Central memory CD4-positive, alpha-beta T cell (primary cell): ENCODE results near the gene PCCB.
"Not testable (repeated sequence)": the region's sequence is repeated elsewhere in the genome, so short reads cannot be mapped to it uniquely, and the experiment has no call there.

Experiments used
- DNase-seq: peaks from one replicate; pipeline ENCODE4 v3.0.0; 2022
- total RNA-seq, 3 experiments: gene quantifications; one replicate each; lab custom pipeline; 2026; lab: John Stamatoyannopoulos, UW

PCCB gene
- total RNA-seq: 17.7 to 40.7 (median 21.7) reads per million in 3 experiments

GRCh38 chr3:136250059-136250902, at the start of gene PCCB:
Gene PCCB (plus strand): TSS chr3:136250340. CDS start chr3:136250376, 36 bp downstream.
- DNase-seq: peak; percentile 92

DNA sequence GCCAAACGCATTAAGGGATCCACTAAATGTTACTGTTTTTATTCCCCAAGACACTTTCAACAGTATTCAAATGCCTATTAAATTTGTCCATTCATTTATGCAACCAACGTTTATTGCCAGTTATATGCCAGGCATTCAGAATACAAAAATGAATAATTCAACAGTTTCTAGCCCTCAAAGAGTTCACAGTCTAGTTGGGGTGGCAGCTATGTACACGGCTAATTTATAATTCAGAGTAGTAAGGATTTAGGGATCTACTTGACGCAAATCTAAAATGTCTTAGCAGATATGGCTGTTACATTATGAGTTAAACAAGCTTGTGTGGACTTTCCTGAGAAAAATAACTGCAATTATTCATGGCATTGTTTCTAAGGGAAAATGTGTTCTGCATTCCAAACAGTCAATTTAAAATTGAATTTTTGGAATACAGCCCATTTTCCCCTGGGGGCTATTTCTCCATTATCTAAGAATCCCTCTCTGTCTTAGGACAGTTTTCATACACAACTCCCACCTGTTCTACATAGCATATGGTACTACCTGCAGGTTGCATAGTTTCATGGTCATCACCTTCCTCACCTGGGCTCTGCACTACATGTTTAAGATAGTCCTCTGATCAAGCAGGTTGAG, 42.5 kb upstream of the PCCB start:
- DNase-seq: no peak

- no peak for DNase-seq
Measured at GRCh38 chr3:136209921-136210320, 40.2 kb upstream of the PCCB start.

- no peak for DNase-seq
Measured at GRCh38 chr3:136211547-136211946, 38.6 kb upstream of the PCCB start.

- DNase-seq: not testable (repeated sequence)
Measured at GRCh38 chr3:136222746-136223145, 27.4 kb upstream of the PCCB start.

DNA sequence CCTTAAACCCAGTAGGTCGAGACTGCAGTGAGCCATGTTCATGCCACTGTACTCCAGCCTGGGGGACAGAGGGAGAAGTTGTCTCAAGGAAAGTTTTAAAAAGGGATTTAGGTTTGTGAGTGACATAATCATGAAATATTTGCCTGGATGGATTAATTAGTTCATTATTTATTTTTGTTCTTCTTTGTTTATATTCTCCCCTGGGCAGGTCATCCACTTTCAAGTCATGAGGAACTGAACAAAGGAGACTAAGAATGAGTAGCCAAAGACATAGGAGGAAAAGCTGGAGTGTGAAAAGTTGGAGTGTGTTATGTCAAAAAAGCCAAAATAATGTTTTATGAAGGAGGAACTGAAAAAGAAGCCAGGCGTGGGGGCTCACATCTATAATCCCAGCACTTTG, 17.7 kb upstream of the PCCB start:
- DNase-seq: no peak

DNA sequence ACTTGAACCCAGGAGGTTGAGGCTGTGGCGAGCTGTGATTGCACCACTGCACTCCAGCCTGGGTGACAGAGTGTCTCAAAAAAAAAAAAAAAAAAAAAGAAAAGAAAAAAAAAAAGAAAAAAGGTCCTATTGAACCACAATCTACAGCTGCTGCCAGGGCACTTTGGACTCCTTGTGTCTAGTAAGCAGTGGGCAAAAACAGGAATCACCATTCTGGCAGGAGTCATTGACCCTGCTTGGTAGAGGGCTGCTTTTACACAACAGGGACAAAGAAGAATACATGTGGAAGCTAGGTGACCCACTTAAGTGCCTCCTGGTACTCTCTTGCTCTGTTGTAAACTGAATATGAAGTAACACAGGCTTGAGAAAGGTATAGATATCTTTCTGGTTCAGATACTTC, 14.6 kb upstream of the PCCB start:
- no peak for DNase-seq

DNA sequence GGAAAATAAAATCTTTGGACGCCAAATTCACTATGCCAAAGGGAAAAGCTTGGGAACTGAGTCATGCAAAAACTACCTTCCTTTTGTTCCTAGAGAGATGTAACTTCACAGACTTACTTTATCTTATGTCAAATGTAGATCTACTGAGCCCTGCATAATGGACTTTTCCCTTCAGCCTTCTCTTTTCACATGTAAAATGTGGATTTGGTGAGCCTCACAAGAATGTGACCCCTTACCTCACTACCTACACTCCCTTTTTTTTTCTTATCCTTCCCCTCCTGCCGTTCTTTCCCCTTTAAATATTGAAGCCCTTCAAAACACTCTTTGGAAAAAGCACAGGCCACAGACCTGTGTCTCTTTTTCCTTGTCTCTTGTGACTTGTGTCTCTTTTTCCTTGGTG, 14.0 kb upstream of the PCCB start:
- no peak for DNase-seq

GRCh38 chr3:136237103-136237502, 13.0 kb upstream of the PCCB start:
- no peak for DNase-seq

DNA sequence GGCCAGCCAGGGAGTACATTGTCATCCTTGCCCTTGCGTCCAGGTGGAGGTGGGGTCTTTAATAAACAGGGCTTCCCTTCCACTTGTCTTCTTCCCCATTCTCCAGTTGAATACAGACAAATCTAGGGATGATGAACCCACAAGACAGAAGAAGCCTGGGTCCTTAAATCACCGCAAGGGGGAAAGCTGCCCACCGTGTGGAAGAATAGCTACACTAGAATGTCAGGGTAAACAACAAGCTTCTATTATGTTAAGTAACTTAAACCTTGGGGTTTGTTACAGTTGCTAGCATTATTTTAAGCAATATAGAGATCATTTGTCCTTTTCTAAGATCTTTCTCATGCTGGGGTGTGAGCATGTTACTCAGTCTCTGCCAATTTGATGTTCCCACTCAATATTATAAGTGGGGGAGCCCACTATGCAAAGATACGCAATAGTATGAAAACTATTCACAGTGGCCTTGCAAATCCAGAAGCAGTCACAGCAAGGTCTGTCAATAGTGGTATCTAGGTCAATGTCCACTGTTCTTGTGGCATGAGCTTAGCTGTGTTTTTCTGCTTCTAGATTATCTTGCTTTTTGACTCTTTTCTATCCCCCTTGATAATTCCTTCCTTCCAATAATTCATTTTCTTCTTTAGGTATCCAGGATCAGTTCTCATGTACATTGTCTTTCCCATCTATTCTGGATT, 12.0 kb upstream of the PCCB start:
- DNase-seq: no peak

- DNase-seq: no peak
Measured at GRCh38 chr3:136239094-136239493, 11.0 kb upstream of the PCCB start.

GRCh38 chr3:136245691-136246090, 4.4 kb upstream of the PCCB start:
- no peak for DNase-seq

DNA sequence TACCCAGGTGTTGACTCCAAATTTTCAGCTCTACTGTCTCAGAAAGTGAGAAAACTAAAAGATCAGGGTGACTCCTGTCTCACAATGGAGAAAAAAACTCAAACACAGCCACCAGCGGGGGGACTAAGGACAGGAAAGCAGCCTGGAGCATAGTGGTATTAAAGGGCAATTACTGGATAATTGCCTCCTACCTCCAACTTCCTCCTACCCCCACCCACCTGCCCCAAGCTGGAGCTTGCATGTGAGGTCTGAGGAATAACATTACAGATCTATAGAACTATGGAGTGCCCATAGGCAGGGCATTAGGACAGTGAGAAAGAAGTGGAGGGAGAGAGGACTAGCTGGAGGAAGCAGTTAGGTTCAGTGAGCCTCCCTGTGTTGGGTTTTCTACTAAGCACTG, 2.7 kb upstream of the PCCB start:
- no peak for DNase-seq

GRCh38 chr3:136247855-136248590, 2.1 kb upstream of the PCCB start:
- no peak for DNase-seq

GRCh38 chr3:136249091-136249490, 1.0 kb upstream of the PCCB start:
- DNase-seq: no peak

DNA sequence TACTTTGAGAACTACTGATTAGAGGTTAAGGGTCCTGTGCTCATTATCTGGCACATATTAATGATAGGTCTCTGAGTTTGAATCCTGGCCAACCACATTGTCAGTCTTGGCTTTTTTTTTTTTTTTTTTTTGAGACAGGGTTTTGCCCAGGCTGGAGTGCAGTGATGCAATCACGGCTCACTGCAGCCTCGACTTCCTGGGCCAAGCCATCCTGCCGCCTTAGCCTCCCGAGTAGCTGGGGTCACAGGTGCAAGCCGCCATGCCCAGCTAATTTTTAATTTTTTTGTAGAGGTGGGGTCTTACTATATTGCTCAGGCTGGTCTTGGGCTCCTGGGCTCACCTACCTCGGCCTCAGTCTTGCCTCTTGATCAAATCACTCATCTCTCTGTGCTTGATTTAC, 547 bp upstream of the PCCB start:
- DNase-seq: no peak

- DNase-seq: no peak
Measured at GRCh38 chr3:136250903-136251460, 842 bp downstream of the PCCB start.

GRCh38 chr3:136251511-136251910, 1.4 kb downstream of the PCCB start:
- no peak for DNase-seq

- no peak for DNase-seq
Measured at GRCh38 chr3:136255672-136256406, 5.7 kb downstream of the PCCB start.

- no peak for DNase-seq
Measured at GRCh38 chr3:136258199-136258598, 8.1 kb downstream of the PCCB start.

DNA sequence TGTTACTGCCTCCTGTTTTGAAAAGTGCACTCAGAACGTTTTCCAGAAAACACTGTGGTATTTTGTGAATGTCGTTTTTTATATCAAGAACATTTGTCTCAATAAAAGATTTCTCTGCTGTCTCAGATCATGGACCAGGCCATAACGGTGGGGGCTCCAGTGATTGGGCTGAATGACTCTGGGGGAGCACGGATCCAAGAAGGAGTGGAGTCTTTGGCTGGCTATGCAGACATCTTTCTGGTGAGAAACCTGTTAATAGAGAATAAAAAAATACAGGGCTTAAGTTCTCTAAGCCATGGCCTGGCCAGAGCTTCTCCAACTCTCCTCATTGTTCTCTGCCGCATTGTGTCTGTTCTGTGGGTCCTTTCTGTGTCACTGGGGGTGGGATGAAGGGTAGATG, 11.7 kb downstream of the PCCB start:
- DNase-seq: no peak

GRCh38 chr3:136262559-136262958, 12.4 kb downstream of the PCCB start:
- no peak for DNase-seq
